HG03565 (cell line): ENCODE results near the gene TMC6.
"Not testable (repeated sequence)": the region's sequence is repeated elsewhere in the genome, so short reads cannot be mapped to it uniquely, and the experiment has no call there.

Source experiments
- ATAC-seq: cut with Tn5 transposase; IDR thresholded peaks from one replicate; pipeline ENCODE4 v1.9.1; 2021; ENCODE audit warnings: mild to moderate bottlenecking, moderate library complexity; ENCODE audit not compliant: unreplicated experiment

Gene TMC6

DNA sequence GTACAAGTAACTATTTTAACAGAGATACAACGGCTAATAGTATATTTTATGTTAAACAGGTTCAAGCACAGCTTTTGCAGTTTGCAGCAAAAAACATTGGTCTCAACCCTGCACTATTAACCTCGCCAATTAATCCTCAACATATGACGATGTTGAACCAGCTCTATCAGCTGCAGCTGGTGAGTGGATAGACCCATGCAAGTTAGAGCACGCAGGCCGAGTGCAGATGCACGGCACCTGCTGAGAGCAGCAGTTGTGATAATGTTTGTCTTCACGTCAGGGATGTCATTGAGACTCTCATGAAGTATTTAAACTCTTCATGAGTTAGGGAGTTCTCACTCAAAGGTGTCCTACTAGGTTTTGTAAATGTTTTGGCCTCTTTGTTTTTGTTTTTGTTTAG, 45.6 kb downstream of the TMC6 start:
- ATAC-seq, result no peak

DNA sequence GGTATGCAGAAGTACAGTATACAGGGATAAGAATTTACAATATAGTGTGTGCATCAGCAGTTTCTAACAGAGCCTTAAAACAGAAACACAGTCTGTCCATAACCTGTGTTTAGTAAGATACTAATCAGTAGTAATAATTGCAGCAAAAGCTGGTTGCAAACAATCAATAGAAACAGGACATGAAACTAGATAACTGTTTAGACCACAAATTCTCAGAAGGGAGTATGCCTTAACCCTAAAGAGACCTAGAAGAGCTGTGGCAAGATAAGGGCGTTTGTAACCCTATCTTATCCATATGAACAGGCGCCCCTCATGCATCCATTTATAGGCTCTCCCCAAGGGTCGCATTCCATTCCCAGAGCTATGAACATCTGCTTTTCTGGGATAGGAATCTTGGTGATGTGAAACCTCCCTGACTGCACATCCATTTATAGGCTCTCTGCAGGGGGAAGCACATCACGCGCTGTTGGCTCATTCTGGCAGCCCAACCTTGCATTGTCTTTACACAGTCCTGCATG, 46.1 kb downstream of the TMC6 start:
- not testable (repeated sequence) for ATAC-seq

DNA sequence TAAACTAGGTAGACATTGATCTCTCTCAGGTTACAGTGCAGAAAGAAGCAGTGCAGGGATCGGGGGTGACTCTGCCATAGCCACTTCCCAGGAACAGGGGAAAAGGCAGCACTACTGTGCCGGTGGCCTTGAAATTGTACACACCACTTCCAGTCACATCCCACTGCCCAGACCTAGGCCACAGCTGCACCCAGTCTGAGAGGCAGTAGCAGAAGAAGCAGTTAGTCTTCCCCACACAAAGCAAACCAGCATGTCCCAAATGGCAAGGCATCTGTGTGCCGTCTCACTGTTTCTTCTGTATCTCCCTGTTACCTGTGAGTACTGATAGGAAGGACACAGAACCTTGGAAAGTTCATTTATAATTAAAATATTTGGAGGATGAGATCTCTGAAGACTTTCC, 47.0 kb downstream of the TMC6 start:
- no peak for ATAC-seq

DNA sequence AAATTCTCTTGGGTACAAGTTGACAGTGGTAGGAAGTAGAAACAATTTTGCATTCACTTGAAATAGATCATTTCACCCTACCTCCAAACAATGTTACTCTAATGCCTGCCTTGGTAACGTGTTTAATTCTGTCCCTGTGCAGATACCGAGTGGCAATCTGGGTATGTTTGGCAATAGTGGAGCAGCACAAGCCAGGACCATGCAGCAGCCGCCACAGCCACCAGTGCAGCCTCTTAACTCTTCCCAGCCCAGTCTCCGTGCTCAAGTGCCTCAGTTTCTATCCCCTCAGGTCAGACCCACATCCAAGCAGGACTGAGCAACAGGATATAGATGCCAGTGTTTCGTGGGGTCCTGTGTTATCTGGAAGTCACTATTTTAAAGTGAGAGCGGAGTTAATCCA, 49.3 kb downstream of the TMC6 start:
- ATAC-seq, result no peak

DNA sequence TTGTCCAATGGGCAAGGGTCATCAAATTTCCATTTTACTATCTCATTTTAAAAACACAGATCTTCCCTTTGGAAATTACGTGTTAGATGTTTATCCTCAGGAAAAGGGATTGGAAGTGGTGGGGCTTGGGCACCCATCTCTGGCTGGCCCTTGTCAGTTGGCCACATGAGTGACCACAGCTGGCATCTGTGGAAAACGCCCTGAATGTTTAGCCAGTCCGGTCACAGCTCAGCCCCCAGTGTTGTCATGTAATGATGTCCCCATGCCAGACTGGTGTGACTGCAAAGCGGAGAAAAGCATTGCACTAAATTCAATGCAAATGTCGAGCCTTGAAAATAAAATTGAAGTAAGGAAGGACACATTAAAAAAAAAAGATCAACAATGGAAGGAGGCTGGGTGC, 53.0 kb downstream of the TMC6 start:
- ATAC-seq, result no peak

DNA sequence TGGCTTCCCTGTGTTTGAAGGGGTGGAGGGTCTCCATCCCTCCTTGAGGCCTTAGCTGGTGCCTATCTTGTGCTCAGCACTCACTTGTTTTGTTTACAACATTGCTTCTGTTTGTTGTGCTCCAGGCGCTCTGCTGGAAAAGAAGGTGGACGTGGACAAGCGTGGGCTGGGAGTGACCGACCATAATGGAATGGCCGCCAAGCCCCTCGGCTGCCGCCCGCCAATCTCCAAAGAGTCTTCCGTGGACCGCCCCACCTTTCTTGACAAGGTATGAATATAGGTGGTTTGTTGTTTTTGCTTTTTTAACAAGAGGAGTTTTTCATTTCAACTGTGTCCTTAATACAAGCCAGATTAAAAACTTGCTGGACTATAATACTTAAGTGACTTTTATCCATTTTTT, 53.5 kb downstream of the TMC6 start:
- no peak for ATAC-seq

DNA sequence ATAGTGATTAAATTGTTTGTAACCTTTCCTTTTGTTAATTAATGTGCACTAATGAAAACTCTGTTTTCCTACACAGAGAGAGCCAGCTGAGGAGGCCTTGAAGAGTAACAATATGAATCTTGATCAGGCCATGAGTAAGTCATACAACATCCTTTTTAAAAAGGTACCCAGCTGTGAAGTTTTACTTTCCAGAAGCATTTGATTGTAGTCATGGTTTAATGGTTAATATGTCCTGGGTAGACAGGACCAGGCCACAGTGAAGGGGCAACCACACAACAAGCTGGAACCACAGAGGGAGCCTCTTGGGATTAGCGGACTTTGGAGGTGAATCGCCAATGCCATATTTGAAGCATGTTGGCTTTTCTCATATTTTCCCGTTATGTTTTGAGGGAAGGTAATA, 55.6 kb downstream of the TMC6 start:
- ATAC-seq, result no peak

DNA sequence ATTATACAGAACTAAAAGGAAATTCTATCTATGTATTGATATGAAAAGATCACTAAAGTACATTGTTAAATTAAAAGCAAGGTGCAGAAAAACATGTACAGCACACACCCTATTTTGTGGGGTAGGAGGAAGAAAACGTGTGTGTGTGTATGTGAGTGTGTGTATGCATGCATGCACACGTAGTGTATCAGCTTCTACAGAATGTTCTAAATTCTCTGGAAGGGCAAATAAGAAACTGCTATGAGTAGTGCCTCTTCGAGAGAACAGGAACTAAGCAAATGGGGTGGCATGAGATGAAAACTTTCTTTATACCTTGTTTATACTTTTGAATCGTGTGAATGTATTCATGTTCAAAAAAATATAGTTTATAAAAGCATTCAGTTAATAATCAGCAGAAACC, 58.9 kb downstream of the TMC6 start:
- no peak for ATAC-seq

DNA sequence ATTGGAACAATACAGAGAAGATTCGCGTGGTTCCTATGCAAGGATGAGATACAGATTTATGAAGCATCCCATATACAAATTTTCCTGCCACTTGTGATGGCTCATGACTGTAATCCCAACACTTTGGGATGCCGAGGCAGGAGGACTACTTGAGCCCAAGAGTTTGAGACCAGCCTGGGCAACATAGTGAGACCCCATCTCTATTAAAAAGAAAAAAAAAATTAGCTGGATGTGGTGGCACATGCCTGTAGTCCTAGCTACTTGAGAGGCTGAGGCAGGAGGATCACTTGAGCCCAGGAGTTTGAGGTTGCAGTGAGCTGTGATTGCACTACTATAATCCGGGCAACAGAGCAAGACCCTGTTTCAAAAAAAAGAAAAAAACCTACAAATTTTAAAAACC, 61.6 kb downstream of the TMC6 start:
- not testable (repeated sequence) for ATAC-seq

DNA sequence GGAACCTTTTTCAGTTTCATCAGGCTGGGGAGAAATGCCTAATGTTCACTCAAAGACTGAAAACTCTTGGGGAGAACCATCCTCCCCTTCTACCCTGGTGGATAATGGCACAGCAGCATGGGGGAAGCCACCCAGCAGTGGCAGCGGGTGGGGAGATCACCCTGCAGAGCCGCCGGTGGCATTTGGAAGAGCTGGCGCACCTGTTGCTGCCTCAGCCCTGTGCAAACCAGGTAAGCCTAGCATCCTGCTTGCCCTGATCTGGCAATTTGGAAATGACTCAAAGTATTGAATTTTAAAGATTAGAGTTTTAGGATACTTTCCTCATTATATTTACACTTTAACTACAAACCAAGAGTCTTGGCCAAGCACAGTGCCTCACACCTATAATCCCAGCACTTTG, 63.8 kb downstream of the TMC6 start:
- ATAC-seq, result no peak

DNA sequence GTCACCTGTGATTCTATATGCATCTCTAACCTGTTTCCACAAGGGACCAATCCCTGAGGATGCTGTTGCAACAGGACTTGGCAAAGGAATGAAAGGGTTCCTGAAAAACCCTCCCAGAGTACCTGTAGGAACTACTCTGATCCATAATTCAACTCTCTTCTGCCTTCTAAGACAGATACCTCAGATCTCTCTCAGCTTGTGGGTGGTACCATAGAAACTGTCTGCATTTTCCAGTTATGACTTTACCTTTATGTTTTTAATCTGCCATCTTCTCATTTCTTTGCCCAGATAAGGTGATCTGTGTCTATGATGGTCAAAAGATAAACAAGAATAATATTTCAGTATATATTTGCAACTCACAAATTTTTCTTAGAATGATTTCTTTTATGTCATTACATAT, 65.1 kb downstream of the TMC6 start:
- ATAC-seq, result no peak

DNA sequence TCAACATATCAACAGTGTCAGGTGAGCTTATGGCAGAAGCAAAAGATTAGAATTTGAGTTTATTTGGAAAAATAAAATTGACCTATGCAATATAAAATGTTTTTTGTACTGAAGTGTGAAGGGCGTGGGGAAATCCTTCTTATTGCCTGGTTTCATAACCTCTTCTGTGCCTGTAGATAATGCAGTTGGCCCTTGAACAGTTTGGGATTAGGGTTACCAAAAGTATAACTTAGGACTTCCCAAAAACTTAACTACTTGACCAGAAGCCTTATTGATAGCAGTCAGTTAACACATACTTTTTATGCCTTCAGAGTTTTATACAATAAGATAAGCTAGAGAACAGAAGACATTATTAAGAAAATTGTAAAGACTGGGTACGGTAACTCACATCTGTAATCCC, 66.0 kb downstream of the TMC6 start:
- no peak for ATAC-seq
